SK-N-SH (cell line): ENCODE results near the gene PARP4. TPM values are rescaled to one million over a fixed set of nuclear protein-coding genes. Genes with fewer than 3 reads are reported as not detected.

Experiments used
- CTCF ChIA-PET: fragments of 300-600, 350-600 bp; formaldehyde crosslinking; extraction: SDS; loops from one replicate; lab custom pipeline; 2021; lab: Yijun Ruan, JAX
- POLR2A ChIA-PET: fragments of 350-600 bp; sonication (Branson Sonifier 250); formaldehyde crosslinking; extraction: SDS; loops from one replicate; lab custom pipeline; 2020; ENCODE audit warnings: antibody characterized with exemption, inconsistent platforms; lab: Yijun Ruan, JAX
- DNase-seq: peaks from one replicate; pipeline ENCODE4 v3.0.0; 2012
- H2AFZ ChIP-seq: fragments of 200-600 bp; sonication (generic); 2 replicates; pipeline ENCODE4 v1.8.1; 2016; ENCODE audit warnings: antibody characterized with exemption, mild to moderate bottlenecking, low read depth
- H3F3A ChIP-seq: fragments of 200-600 bp; sonication (generic); replicated peaks from 2 replicates; pipeline ENCODE3; 2016; ENCODE audit warnings: antibody characterized with exemption, mild to moderate bottlenecking; ENCODE audit not compliant: insufficient read depth
- H3K27ac ChIP-seq, 2 experiments: fragments of 200-500 bp in 1 of 2; fragments of 200-600 bp in 1 of 2; sonication (Bioruptor generic) in 1 of 2; sonication (generic), shearing (Covaris generic) in 1 of 2; 2 replicates each; pipeline versions ENCODE4 v1.5.1 to v1.6.1; 2014 to 2016; ENCODE audit warnings: low read depth in 2 of 2, inconsistent platforms in 1 of 2, low read length in 1 of 2, mild to moderate bottlenecking in 1 of 2, mixed read lengths in 1 of 2
- H3K27me3 ChIP-seq: fragments of 200-600 bp; sonication (generic), shearing (Covaris generic); 2 replicates; pipeline ENCODE4 v1.6.1; 2016; ENCODE audit warnings: mixed run types; ENCODE audit not compliant: insufficient read depth
- H3K36me3 ChIP-seq, 2 experiments: fragments of 200-500 bp in 1 of 2; fragments of 200-600 bp in 1 of 2; sonication (Bioruptor generic) in 1 of 2; sonication (generic) in 1 of 2; replicated peaks in 1 of 2; 2 replicates each; pipeline versions ENCODE3 to v1.5.1; 2014 to 2016; ENCODE audit warnings: low read length in 1 of 2, mild to moderate bottlenecking in 1 of 2; ENCODE audit not compliant: insufficient read depth in 2 of 2, control insufficient read depth in 1 of 2
- H3K4me1 ChIP-seq, 2 experiments: fragments of 200-500 bp in 1 of 2; fragments of 200-600 bp in 1 of 2; sonication (Bioruptor generic) in 1 of 2; sonication (generic), shearing (Covaris generic) in 1 of 2; 2 replicates each; pipeline versions ENCODE4 v1.5.1 to v1.6.1; 2014 to 2016; ENCODE audit warnings: low read depth in 1 of 2, low read length in 1 of 2, mixed run types in 1 of 2; ENCODE audit not compliant: insufficient read depth in 2 of 2, control insufficient read depth in 1 of 2
- H3K4me2 ChIP-seq: fragments of 200-600 bp; sonication (generic), shearing (Covaris generic); 2 replicates; pipeline ENCODE4 v1.6.1; 2017; ENCODE audit warnings: mixed run types
- H3K4me3 ChIP-seq, 2 experiments: fragments of 200-500 bp in 1 of 2; fragments of 200-600 bp in 1 of 2; sonication (Bioruptor generic) in 1 of 2; sonication (generic), shearing (Covaris generic) in 1 of 2; 2 replicates each; pipeline versions ENCODE4 v1.5.1 to v1.8.1; 2014 to 2016; ENCODE audit warnings: low read depth in 2 of 2, inconsistent platforms in 1 of 2, low read length in 1 of 2, mild to moderate bottlenecking in 1 of 2, mixed read lengths in 1 of 2, moderate library complexity in 1 of 2
- H3K79me2 ChIP-seq: fragments of 200-600 bp; sonication (generic); 2 replicates; pipeline ENCODE4 v1.8.1; 2017; ENCODE audit warnings: mild to moderate bottlenecking; ENCODE audit not compliant: insufficient read depth
- H3K9ac ChIP-seq: fragments of 200-600 bp; sonication (generic); 2 replicates; pipeline ENCODE4 v1.6.1; 2017; ENCODE audit warnings: mixed run types
- H3K9me2 ChIP-seq: fragments of 200-600 bp; sonication (generic); 2 replicates; pipeline ENCODE4 v1.6.1; 2017; ENCODE audit warnings: mixed run types
- H3K9me3 ChIP-seq: fragments of 200-600 bp; sonication (generic); 2 replicates; pipeline ENCODE4 v1.6.1; 2017; ENCODE audit warnings: mixed run types, mild to moderate bottlenecking, moderate library complexity
- H4K20me1 ChIP-seq: fragments of 200-600 bp; sonication (generic); 2 replicates; pipeline ENCODE4 v1.6.1; 2017; ENCODE audit warnings: mild to moderate bottlenecking, mixed run types; ENCODE audit not compliant: insufficient read depth
- CHD2 ChIP-seq: fragments of 150-350 bp; IDR thresholded peaks from 2 replicates; pipeline ENCODE4 v1.6.1; 2018; ENCODE audit warnings: low read length; ENCODE audit not compliant: partially characterized antibody
- FOSL2 ChIP-seq: IDR thresholded peaks from 2 replicates; pipeline ENCODE4 v1.4.0; 2012; ENCODE audit warnings: low read depth, mild to moderate bottlenecking, moderate library complexity, borderline replicate concordance
- GATA2 ChIP-seq: sonication (generic); formaldehyde crosslinking; IDR thresholded peaks from 2 replicates; pipeline ENCODE4 v1.5.0; 2020; ENCODE audit warnings: mild to moderate bottlenecking, missing genetic modification reagents
- MXI1 ChIP-seq: IDR thresholded peaks from 2 replicates; pipeline ENCODE4 v1.6.1; 2012; ENCODE audit warnings: mild to moderate bottlenecking, low read depth, low read length, improper control_type of control experiment
- SMC3 ChIP-seq: IDR thresholded peaks from 2 replicates; pipeline ENCODE4 v1.6.1; 2012; ENCODE audit warnings: low read depth, low read length, improper control_type of control experiment
- WGBS: methylation state at CpG from one replicate; pipeline ENCODE4 v1.1.6; 2017; ENCODE audit warnings: low lambda C conversion rate; 5-methylcytosine and 5-hydroxymethylcytosine counted together
- polyA plus RNA-seq, 3 experiments: library from polyadenylated mRNA; depleted of rRNA; stranded (reverse); fragments of >200 nt; gene quantifications; 2 replicates each; pipeline ENCODE4 v1.2.3, GENCODE V29; 2012
- TF ChIP-seq, protein P1 (sequence below): fragments of 200-600 bp; sonication (generic); IDR thresholded peaks from 2 replicates; pipeline ENCODE4 v1.6.1; 2017; ENCODE audit warnings: antibody characterized with exemption, mild to moderate bottlenecking, moderate library complexity
- TF ChIP-seq, protein P2 (sequence below): IDR thresholded peaks from 2 replicates; pipeline ENCODE4 v1.4.0; 2012; ENCODE audit warnings: low read depth, borderline replicate concordance
- TF ChIP-seq, protein P3 (sequence below): IDR thresholded peaks from 2 replicates; pipeline ENCODE4 v1.4.0; 2012; ENCODE audit warnings: low read depth
- TF ChIP-seq, protein P4 (sequence below): fragments of 150-350 bp; IDR thresholded peaks from 2 replicates; pipeline ENCODE4 v1.6.1; 2017; ENCODE audit warnings: antibody characterized with exemption, low read length, low read depth, borderline replicate concordance

Gene PARP4
- polyA plus RNA-seq, 1 of the 3 experiments (the other 2 are of a cell fraction) = 33.9 TPM

DNA sequence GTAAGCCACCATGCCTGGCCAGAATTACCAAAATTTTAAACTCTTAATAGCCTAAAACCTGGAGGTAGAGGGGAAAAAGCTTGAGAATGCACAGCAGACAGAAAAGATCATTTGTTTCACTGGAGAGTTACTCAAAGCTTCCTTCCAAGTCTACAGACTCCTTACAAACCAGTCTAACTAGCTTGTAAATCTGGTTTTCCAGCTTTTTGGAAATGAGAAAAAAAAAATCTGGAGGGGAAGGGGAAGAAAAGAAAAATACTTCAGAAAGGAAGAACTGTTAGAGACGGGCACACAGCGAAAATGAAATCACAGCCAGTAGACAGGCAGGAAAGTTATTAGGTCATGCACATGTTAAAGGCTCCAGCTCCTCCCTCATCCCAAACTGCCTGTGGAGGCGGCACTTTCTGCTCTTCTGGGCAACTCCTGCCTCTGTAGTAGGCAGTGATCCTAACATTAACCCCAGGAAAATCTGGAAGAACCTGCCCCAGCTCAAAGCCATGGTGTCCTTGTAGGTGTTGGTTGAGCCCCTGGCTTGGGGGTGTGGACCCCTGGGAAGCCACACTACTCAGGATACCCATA is 17.3 kb downstream of the PARP4 start:
- H3K27me3 ChIP-seq = no peaks in the 10 kb centered on the region
- ChIA-PET CTCF (no interaction called here), POLR2A (no interaction called here)
- DNase-seq = no peak
- no peak overlapping the region for H3K4me3 ChIP-seq
- H4K20me1 ChIP-seq = no peaks in the 10 kb centered on the region
- H2AFZ ChIP-seq = no peak overlapping the region
- H3K79me2 ChIP-seq = 0 out of 2 replicates have a peak, but pooled peaks cover 6% of the 10 kb centered on the region
- H3F3A ChIP-seq = peaks cover 1% of the 10 kb centered on the region
- H3K27ac ChIP-seq = no peak overlapping the region
- WGBS = 97% methylated on average over 3 of the region's 3 CpGs
- TF ChIP-seq GATA2 (CRISPR knock-in tag) = no peak
- no peaks in the 10 kb centered on the region for H3K4me1 ChIP-seq
- no peak overlapping the region for H3K9ac ChIP-seq
- peaks cover 67 to 84% of the 10 kb centered on the region in 2 experiments for H3K36me3 ChIP-seq
- H3K9me3 ChIP-seq = no peaks in the 10 kb centered on the region
- no peak overlapping the region for H3K4me2 ChIP-seq
- H3K9me2 ChIP-seq = no peaks in the 10 kb centered on the region

DNA sequence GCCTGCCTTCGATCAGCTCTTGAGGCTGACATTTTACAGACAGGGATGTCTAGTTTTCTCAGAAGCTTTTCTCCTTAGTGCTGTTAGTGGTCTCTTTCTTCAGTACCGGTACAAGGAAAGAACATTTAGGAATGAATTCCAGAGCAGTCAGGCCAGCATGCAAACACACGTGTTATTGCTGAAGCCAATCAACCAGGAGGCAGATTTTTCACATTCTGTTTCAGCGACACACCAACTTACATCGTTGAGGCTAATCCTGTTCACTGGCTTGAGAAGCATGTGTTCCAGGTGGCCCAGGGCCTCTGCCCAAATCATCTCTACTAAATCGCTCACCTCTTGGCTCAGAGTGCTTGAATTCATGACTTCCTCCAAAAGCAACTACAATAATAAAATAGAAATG is 19.2 kb downstream of the PARP4 start:
- Histone ChIP-seq H3K27ac (no peak overlapping the region), H3K4me3 (no peak overlapping the region), H3K27me3 (no peaks in the 10 kb centered on the region), H3K4me1 (no peaks in the 10 kb centered on the region), H3K79me2 (no peaks in the 10 kb centered on the region), H3F3A (no peaks in the 10 kb centered on the region), H3K9me2 (no peaks in the 10 kb centered on the region), H4K20me1 (no peaks in the 10 kb centered on the region), H3K4me2 (no peak overlapping the region), H3K9me3 (no peaks in the 10 kb centered on the region), H2AFZ (no peak overlapping the region), H3K9ac (no peak overlapping the region), H3K36me3 (peaks cover 63 to 85% of the 10 kb centered on the region in 2 experiments)
- TF ChIP-seq, protein P1, sequence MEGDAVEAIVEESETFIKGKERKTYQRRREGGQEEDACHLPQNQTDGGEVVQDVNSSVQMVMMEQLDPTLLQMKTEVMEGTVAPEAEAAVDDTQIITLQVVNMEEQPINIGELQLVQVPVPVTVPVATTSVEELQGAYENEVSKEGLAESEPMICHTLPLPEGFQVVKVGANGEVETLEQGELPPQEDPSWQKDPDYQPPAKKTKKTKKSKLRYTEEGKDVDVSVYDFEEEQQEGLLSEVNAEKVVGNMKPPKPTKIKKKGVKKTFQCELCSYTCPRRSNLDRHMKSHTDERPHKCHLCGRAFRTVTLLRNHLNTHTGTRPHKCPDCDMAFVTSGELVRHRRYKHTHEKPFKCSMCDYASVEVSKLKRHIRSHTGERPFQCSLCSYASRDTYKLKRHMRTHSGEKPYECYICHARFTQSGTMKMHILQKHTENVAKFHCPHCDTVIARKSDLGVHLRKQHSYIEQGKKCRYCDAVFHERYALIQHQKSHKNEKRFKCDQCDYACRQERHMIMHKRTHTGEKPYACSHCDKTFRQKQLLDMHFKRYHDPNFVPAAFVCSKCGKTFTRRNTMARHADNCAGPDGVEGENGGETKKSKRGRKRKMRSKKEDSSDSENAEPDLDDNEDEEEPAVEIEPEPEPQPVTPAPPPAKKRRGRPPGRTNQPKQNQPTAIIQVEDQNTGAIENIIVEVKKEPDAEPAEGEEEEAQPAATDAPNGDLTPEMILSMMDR = no peak
- TF ChIP-seq, protein P2, sequence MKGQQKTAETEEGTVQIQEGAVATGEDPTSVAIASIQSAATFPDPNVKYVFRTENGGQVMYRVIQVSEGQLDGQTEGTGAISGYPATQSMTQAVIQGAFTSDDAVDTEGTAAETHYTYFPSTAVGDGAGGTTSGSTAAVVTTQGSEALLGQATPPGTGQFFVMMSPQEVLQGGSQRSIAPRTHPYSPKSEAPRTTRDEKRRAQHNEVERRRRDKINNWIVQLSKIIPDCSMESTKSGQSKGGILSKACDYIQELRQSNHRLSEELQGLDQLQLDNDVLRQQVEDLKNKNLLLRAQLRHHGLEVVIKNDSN = no peak
- no peak for TF ChIP-seq MXI1
- TF ChIP-seq, protein P3, sequence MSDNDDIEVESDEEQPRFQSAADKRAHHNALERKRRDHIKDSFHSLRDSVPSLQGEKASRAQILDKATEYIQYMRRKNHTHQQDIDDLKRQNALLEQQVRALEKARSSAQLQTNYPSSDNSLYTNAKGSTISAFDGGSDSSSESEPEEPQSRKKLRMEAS = no peak
- POLR2A ChIA-PET = no interaction called here
- 96% methylated on average over 6 of the region's 6 CpGs for WGBS
- DNase-seq = no peak
- CTCF ChIA-PET = no interaction called here

DNA sequence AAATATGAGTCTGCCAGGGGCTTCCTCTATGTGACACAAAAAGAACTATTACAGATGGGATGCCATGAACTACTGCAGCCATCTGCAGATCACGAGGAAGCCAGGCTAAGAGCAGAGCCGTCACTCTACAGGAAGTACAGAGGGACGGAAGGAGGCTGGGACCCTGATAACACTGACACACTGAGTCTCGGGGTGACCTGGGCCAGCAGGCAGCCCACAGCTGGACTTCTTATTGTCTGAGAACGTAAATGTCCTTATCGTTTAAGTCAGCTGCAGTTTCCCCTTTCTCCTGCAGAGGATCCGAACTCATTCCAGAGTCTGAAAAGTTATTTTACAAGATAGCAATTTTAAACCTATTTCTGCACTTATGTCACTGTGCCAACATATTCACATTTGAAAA is 20.7 kb downstream of the PARP4 start:
- DNase-seq = no peak
- Histone ChIP-seq H3K79me2 (no peaks in the 10 kb centered on the region), H2AFZ (no peak overlapping the region), H3K4me2 (no peak overlapping the region), H3K9me3 (no peaks in the 10 kb centered on the region), H3K27ac (no peak overlapping the region), H3F3A (no peaks in the 10 kb centered on the region), H4K20me1 (no peaks in the 10 kb centered on the region), H3K9me2 (no peaks in the 10 kb centered on the region), H3K27me3 (no peaks in the 10 kb centered on the region), H3K4me1 (no peaks in the 10 kb centered on the region), H3K4me3 (no peak overlapping the region), H3K9ac (no peak overlapping the region), H3K36me3 (peaks cover 52 to 78% of the 10 kb centered on the region in 2 experiments)
- TF ChIP-seq CHD2 = no peak
- TF ChIP-seq, protein P1 = peak; percentile 27
- TF ChIP-seq, protein P4, sequence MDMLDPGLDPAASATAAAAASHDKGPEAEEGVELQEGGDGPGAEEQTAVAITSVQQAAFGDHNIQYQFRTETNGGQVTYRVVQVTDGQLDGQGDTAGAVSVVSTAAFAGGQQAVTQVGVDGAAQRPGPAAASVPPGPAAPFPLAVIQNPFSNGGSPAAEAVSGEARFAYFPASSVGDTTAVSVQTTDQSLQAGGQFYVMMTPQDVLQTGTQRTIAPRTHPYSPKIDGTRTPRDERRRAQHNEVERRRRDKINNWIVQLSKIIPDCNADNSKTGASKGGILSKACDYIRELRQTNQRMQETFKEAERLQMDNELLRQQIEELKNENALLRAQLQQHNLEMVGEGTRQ = no peak
- TF ChIP-seq SMC3 = no peak
- TF ChIP-seq GATA2 (CRISPR knock-in tag) = no peak
- no peak for TF ChIP-seq MXI1
- TF ChIP-seq FOSL2 = no peak
- 97% methylated on average over 7 of the region's 7 CpGs for WGBS
- ChIA-PET CTCF (no interaction called here), POLR2A (no interaction called here)
